ENCODE measurements around the gene DUSP6.
"Not testable (repeated sequence)": the region's sequence is repeated elsewhere in the genome, so short reads cannot be mapped to it uniquely, and the experiment has no call there.

Gene DUSP6

DNA sequence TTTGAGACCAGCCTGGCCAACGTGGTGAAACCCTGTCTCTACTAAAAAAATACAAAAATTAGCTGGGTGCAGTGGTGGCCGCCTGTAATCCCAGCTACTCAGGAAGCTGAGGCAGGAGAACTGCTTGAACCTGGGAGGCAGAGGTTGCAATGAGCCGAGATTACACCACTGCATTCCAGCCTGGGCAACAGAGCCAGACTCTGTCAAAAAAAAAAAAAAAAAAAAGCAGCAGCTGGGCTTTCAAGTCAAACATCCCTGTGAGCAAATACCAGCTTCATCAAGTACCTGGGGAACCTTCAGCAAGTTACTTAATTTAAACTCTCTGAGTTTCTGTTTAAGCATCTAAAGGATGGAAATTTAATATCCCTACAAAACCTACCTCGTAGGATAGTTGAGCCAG, 15.2 kb downstream of the DUSP6 start:
- intact Hi-C loops (cut with DNase I), result not testable (repeated sequence)

GRCh38 chr12:89335452-89336244, 16.7 kb downstream of the DUSP6 start:
- DNase-seq, result no peak
- intact Hi-C loops (cut with DNase I), result no loop called here

More for the DNA sequence above, 15.2 kb downstream of the DUSP6 start:
- not testable (repeated sequence) for DNase-seq

GRCh38 chr12:89334548-89335169, 17.6 kb downstream of the DUSP6 start:
- intact Hi-C loops (cut with DNase I), result no loop called here
- no peak for DNase-seq

- no peak for DNase-seq
- intact Hi-C loops (cut with DNase I), result no loop called here
These were observed 18.6 kb downstream of the DUSP6 start for GRCh38 chr12:89333564-89334252.

GRCh38 chr12:89328151-89329030, 23.9 kb downstream of the DUSP6 start:
- DNase-seq, result peak in 2 of 10 donors; percentile 31 to 32
- intact Hi-C loops (cut with DNase I), result no loop called here

DNA sequence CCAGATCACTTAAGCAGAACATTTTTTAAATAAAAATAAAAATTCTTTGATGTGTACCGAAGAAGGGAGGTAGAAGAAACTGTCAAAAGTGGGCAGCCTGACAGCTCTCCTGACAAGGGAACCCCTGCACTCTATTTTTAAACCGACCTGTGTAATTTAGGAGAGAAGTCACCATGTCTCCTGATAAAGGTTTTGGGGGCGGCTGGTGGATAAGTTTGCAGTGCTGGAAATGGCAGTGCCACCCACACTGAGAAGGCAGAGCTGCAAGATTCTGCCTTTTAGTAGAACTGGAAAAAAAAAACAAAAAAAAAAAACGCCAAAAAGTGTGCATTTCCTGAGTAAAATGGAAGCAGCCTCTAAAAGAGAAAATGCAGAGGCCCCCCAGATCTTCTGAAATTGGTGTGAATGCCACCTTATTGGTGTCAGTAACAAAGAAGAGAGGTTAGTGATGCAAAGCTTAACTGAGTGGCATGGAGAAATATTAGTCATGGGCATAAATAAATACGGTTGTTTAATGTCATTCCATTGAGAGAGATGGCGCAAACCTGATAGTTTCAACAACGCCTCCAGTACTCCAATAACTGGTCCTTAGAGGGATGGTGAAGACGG, 24.7 kb downstream of the DUSP6 start:
- peak in 2 of 10 donors; percentile 45 to 66 for DNase-seq
- intact Hi-C loops (cut with DNase I), result no loop called here

DNA sequence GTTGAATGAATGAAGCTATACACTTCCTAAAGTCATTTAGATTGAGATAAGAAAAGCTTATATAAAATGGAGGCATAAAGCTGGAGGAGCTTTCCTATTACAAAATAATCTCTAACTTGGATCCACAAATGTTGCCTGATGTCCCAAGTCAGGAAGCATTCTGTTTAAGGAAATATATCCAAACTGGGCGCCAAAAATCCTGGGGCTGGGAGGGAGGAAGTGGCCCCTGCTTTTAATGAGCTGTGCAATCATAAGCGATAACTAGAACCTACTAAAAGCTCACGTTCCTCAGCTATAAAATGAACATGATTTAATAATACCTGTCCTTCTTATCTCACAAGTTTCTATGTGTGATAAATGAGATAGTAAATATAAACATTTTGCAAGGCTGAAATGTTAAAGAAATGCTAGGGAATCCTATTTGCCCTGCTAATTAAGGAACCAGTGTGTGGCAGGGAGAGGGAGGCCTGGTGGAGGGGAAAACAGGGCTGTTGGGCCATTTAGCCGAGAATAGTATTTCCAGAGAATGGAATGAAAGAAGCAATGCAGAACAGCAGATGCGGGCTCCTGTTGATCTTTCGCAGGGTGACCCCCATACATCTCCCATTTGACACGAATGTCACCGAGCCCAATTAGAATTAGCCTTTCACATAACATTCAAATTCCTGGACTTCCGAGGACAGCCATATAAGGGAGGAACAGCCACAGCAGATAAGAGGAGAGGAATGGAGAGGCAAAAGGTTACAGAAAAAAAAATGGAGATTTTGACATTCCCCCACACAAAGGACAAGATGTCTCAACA, 25.9 kb downstream of the DUSP6 start:
- intact Hi-C loops (cut with DNase I), result no loop called here
- DNase-seq, result no peak

- no peak for DNase-seq
- intact Hi-C loops (cut with DNase I), result no loop called here
These were observed 26.8 kb downstream of the DUSP6 start for GRCh38 chr12:89325495-89325894.

DNA sequence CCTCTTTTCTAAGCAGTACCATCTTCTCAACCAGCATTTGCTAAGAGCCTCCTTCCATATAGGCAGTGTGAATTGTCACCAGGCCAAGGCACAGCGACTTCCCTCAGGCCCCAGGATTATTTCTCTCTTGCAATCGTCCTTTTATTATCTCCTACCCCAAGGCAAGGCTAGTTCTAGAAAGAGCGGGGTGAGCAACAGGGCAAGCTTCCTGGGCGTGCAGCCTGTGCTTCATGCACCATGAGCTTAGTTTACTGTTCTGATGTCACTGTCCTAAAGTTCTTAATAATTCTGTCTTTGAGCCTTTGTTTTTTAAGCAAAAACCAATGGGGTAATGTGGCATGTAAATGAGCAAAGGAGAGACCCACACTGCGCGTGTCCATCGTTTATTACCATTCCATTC, 27.9 kb downstream of the DUSP6 start:
- intact Hi-C loops (cut with DNase I), result no loop called here

GRCh38 chr12:89323568-89324218, 28.6 kb downstream of the DUSP6 start:
- DNase-seq, result no peak
- intact Hi-C loops (cut with DNase I), result no loop called here

More for the DNA sequence above, 27.9 kb downstream of the DUSP6 start:
- no peak for DNase-seq

GRCh38 chr12:89320735-89321134, 31.6 kb downstream of the DUSP6 start:
- intact Hi-C loops (cut with DNase I), result no loop called here
- no peak for DNase-seq

GRCh38 chr12:89319606-89320005, 32.7 kb downstream of the DUSP6 start:
- DNase-seq, result no peak
- intact Hi-C loops (cut with DNase I), result no loop called here

DNA sequence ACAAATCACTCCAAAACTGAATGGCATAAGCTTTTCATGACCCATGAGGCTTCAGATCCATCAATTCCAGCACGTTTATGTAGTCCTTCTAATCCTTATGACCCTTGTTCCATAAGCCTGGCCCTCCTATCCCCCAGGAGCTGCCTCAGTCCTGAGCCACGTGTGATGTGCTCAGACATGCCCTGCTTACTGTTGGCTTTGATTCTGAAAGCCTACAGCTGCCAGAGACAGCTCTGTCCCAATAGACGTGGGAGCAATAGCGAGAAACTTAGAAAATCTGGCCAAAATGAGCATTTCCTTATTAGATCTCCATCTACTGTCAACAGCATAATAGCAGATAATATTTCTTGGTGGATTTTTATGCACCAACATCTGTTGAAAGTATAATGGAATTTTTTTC, 33.2 kb downstream of the DUSP6 start:
- no peak for DNase-seq
- intact Hi-C loops (cut with DNase I), result no loop called here

- intact Hi-C loops (cut with DNase I), result no loop called here
- no peak for DNase-seq
These were observed 35.6 kb downstream of the DUSP6 start for GRCh38 chr12:89316705-89317139.

- DNase-seq, result no peak
- intact Hi-C loops (cut with DNase I), result no loop called here
These were observed 38.1 kb downstream of the DUSP6 start for GRCh38 chr12:89314060-89314761.

- intact Hi-C loops (cut with DNase I), result no loop called here
- no peak for DNase-seq
These were observed 40.5 kb downstream of the DUSP6 start for GRCh38 chr12:89311703-89312293.

GRCh38 chr12:89309815-89310214, 42.5 kb downstream of the DUSP6 start:
- intact Hi-C loops (cut with DNase I), result no loop called here
- no peak for DNase-seq

- intact Hi-C loops (cut with DNase I), result no loop called here
- no peak for DNase-seq
These were observed 42.9 kb downstream of the DUSP6 start for GRCh38 chr12:89309440-89309802.
